ENCODE measurements around the gene ABHD1.
"Not testable (repeated sequence)": the region's sequence is repeated elsewhere in the genome, so short reads cannot be mapped to it uniquely, and the experiment has no call there.

The ABHD1 gene

DNA sequence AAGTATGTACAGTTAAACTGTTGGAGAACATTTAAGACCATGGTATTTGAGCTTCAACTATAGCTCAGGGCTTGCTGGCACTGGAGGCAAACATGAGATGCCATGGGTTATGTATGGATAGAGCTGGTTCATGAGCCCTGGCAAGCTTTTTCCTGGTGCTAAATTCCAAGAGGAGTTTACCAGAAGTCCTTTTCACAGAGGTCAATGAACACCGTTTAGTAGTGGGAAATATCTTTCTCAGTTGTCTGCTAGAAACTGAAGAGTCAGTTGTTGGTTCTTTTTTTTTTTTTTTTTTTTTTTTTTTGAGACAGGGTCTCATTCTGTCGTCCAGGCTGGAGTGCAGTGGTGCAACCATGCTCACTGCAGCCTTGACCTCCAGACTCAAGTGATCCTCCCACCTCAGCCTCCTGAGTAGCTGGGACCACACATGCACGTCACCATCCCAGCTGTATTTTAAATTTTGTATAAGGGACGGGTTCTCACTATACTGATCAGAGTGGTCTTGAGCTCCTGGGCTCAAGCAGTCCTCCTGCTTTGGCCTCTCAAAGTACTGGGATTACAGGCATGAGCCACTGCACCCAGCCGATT, 35.7 kb upstream of the ABHD1 start:
- no peak for DNase-seq

DNA sequence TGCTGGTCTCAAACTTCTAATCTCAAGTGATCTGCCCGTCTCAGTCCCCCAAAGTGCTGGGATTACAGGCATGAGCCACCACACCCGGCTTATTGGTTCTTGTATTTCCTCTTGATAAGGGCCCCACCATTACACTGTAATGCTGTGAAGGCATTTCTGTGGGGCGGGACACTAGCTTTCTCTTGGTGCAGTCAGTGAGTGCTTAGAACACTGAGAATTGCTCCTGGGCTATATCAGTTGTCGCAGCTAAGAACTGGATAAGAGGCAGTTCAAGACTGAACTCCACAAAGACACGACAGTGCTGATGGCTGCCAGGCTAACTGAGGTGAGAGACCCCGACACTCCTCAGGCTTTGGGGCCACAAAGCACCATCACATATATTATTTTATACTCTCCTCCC, 35.0 kb upstream of the ABHD1 start:
- DNase-seq, result no peak

DNA sequence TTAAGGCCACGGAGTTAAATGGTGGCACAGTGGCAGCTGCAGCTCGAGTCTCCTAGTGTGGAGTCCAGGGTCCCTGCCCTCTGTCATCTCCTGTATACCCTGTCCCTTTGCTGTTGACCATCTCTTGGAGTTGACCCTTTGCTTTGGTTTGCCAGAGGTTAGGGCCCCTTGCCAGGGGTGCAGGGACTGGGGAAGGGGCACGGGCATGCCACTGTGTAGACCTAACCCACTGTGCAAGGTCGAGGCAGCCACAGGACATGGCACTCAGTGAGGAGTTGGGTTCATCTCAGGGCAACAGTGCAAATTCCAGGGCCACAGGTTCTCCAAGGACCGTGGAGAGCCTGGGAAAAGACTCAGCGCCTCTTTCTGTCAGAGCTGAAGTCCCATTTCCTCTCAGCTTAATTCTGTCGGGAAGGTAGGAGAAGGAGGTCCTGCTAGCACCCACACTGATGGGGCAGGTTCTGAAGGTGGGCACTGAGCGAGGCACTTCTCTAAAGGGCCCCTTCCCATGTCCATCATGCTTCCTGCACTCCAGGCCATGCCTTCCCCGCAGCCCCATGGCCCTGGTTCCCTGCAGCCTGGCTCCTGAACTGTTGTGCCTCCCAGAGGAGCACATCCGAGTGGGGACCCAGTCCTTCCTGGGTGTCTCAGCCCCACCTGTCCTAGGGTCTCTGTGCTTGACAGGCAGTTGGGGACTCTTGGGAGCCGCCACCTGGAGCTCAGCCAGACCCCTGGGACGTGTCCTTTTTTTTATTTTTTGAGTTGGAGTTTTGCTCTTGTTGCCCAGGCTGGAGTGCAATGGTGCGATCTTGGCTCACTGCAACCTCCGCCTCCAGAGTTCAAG, 34.3 kb upstream of the ABHD1 start:
- no peak for DNase-seq

DNA sequence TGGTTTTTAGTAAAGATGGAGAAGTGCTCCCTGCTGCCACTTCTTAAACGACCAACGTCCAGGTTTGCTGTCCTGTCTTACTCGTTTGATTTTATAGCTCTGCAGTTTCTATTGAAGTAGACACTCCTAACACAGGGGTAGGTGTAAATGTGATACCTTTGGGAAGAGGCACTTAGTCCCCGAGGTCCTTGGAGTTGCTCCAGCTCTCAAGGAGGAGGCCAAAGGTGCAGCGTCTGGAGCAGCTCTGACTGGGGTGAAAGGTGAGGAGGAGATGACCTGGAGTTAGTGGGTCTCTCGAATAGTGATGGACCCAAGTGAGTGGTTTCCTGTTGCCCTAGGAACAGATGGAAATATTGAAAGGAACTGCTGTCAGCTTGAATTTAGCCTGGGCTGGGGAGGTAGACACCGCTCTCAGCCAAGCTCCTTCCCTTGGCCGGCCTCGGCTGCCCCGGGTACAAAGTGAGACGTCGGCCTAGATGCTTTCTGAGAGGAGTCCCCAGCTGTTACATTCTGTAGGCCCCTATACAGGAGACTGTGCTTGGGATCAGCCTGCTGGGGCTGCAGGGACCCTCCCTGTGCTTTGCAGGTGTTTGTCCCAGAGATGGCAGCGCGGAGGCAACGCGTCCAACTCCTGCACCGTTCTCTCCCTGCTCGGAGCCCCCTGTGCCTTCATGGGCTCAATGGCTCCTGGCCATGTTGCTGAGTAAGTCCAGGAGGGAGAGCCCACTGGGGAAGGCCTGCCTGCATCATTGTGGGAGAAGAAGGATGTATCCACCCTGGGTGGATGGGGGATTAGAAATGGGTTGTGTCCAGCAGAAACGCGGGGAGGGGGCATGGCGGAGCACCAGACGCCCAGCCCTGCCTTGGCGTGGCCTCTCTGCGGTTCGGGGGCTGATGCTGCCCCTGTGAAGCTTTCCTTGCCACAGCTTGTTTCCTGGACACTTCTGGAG, 31.6 kb upstream of the ABHD1 start:
- no peak for DNase-seq

DNA sequence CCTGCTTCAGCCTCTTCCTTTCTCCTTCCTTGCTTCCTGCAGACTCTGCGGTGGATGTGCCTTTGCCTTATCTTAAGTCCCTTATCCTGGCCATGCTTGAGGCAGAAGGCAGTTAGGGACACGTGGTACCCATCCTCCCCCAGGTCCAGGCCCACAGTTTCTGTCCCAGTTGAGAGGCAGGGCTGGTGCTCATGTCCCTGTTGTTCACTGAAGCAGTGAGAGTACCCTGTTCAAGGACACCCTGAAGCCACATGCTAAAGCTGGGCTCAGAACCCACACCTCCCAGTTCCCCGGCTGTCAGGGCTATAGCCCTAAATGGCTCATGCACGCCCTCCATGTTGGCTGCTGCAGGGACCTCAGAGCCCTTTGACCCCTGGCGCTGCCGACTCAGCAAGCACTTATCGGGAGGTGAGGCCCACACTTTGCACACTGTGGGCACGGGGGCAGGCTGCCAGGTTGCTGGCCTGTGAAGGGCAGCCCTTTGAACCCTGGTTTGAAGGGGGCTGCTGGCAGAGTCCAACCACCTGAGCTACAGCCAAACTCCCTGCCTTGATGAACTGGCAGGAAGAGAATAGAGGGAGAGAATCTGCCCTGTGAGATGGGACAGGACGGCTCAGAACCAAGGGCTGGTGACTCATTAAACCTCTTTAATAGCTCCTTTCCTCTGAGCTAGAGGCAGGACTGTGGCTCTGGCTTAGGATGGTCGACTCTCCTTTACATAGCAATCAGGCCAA, 30.8 kb upstream of the ABHD1 start:
- DNase-seq, result no peak

DNA sequence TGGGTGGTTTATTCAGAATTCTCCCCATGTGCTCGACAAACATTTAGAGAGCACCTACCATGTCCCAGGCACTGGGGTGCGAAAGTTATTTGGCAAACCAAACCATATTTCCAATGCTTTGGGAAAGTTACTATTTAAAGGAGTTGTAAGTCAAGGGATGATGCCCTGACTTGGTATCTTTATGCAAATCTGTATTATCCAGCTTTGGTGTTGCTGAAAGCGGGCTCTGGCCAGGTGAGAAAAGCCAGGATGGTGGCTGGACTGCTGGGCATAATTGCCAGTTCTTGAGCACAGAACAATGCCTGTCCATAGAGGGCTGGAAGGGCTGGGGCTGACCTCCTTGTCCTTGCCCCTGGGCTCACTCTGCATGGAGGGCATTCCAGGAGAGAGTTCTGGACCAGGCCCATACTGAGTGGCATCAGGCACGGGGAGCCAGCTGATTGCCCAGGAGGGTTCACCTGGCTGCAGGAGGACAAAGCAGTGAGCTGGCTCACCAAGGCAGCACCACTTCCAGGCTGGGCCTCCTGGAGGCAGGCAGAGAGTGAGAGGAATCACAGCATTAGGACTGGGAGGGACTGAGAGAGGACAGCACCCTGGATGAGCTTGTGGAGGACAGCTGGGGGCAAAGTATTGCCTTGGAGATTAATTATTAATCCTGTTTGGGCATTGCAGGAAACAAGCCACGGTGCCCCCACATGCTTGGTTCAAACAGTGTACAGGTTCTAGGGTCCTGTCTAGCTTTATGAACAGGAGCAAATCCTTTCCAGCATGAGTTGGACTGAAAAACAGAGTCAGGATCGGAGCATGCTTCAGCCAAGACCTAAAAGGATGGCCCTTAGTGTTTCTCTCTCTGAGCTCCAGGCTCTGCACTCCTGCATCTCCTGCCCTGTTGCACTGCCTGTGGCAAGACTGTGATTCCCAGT, 29.9 kb upstream of the ABHD1 start:
- DNase-seq, result no peak

DNA sequence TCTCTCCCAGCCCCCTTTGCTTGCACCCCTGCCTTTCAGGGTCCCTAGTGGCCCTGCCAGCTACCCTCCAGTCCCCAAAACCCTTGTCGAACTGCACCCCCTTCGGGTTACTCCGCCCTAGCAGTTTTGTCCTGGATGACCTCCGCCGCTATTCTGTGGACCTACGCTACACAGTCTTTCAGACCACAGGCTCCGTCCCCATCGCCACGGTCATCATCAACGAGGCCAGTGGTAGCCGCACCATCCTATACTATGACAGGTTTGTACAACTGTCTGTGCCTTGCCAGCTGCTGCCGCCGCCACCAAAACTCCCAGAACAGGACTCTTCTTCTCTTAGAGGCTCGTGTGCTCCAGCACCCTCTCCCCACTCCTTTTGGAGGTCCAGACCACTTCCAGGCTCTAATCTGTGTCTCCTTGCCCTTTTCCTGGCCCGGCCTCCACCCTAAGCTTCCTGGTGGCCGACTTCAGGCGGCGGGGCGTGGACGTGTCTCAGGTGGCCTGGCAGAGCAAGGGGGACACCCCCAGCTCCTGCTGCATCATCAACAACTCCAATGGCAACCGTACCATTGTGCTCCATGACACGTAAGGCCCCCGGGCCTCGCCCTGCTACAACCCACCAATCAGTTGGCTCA, 29.1 kb upstream of the ABHD1 start:
- DNase-seq, result no peak

DNA sequence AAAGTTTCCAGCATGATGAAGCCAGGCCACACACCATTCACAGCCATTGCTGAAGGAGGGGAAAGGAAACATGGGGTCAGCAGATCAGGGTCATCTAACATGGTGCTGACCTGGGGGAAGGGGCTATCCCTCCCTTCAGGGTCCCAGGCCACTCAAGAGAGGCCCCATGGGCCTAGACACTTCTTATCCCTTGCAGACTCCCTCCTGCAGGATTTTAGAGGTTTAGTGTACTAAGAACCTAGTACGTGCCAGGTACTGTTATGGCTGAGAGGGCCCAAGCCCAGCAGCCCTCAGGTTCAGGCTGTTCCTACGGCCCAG, 28.2 kb upstream of the ABHD1 start:
- no peak for DNase-seq

DNA sequence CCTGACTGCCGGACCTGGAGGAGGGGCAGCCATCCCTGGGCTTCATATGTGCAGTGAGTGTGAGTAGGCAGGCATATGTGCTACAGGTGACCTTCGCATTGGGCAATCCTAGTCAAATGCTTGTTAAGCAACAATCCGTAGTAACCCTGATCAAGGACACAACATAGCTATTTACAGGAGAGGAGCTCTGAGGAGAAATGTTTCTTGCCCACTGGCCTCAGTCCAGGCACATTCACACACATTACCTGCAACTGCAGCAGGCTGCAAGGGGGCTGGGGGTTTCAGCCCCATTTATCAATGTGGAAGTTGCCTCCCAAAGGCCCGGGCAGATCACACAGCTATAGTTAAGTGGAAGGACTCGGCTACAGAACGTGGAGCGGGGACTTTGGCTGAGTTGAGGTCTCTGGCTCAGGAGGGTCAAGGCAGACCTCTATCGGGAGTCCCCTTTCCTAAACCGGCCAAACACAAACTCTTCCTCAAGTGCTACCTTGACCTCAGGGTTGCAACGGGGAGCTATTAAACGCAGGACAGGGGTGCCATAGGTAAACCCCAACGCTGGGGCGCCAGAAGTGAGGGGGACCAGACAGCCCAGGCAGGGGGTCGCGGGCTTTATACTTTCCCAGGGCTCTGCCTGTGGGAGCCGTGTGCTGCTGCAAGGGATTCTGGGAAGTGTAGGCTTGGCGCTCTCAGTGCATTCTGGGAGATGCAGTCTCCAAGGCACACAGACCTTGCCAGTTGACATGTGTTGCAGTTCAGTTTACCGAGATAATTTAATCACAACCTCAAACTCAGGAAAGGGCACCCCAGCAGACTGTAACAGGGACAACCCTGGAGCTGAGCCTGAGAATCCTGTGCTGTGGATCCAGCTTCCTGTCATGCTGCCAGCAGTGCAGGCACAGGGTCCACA, 27.6 kb upstream of the ABHD1 start:
- DNase-seq, result peak; percentile 53 to 58

DNA sequence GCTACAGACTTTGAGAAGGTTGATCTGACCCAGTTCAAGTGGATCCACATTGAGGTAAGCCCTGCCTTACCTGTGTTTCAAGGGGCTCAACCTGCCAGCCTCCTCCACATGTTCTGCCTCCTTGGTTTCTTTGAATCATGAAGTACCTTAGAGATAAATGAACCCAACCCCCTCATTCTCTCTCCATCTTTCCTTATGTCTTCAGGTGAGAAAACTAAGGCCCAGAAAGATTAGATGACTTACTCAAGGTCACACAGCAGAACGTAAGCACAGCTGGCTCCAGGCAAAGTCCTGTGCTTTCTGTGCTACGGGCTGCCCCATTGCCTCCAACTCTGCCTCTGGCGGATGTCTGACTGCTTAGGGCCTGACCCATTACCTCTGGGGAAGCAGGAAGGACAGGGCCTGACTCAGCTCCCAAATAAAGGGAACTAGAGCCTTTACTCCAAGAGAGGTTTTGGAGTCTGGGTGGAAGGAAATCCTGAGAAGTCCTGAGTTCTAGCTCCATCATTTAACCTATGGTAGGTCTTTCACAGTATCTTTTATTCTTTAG, 26.8 kb upstream of the ABHD1 start:
- DNase-seq, result peak in 1 of 2 donors; percentile 15

DNA sequence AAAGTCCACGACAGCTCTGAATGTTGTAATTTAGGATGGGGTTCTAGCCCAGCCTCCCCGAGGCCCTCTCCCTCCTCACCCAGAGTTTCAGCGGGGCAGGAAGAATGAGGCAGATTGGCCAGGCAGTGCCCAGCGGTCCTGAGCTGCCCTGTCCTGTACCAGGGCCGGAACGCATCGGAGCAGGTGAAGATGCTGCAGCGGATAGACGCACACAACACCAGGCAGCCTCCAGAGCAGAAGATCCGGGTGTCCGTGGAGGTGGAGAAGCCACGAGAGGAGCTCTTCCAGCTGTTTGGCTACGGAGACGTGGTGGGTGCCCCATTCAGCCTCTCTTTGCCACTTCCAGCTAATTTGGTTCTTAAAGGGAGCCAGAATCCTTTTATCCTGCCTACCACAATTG, 26.3 kb upstream of the ABHD1 start:
- no peak for DNase-seq

DNA sequence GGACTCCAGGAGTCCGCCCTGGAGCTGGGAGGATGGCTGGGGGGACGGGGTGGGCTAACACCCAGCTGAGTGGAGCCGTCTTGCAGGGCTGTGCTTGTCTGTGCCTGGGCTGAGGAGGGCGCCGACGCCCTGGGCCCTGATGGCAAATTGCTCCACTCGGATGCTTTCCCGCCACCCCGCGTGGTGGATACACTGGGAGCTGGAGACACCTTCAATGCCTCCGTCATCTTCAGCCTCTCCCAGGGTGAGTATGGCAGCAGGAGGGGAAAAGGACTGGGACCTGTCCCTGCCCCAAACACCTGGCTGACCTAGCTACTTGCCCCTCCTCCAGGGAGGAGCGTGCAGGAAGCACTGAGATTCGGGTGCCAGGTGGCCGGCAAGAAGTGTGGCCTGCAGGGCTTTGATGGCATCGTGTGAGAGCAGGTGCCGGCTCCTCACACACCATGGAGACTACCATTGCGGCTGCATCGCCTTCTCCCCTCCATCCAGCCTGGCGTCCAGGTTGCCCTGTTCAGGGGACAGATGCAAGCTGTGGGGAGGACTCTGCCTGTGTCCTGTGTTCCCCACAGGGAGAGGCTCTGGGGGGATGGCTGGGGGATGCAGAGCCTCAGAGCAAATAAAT, 24.2 kb upstream of the ABHD1 start:
- DNase-seq, result no peak

DNA sequence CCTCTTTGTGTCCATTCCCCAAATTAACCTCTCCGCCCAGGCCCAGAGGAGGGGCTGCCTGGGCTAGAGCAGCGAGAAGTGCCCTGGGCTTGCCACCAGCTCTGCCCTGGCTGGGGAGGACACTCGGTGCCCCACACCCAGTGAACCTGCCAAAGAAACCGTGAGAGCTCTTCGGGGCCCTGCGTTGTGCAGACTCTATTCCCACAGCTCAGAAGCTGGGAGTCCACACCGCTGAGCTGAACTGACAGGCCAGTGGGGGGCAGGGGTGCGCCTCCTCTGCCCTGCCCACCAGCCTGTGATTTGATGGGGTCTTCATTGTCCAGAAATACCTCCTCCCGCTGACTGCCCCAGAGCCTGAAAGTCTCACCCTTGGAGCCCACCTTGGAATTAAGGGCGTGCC, 23.6 kb upstream of the ABHD1 start:
- no peak for DNase-seq

DNA sequence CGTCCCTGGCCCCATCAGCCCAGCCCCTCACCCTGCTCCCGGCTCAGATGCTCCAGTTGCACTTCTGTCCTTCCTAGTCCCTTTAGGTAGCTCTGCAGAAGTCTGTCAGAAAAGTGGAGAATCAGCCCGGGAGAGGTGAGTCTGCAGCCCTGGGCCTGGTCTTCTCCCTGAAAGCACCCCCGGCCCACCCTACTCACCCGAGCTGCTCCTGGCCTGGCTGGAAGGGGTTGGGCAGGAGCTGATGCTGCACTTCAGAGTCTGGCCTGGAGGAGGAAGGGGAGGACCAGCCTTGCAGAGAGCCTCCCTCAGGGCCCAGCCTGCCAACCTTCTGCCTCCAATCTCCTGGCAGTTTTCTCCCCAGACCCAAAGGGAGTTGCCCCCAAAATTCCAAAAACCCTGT, 21.3 kb upstream of the ABHD1 start:
- DNase-seq, result no peak

DNA sequence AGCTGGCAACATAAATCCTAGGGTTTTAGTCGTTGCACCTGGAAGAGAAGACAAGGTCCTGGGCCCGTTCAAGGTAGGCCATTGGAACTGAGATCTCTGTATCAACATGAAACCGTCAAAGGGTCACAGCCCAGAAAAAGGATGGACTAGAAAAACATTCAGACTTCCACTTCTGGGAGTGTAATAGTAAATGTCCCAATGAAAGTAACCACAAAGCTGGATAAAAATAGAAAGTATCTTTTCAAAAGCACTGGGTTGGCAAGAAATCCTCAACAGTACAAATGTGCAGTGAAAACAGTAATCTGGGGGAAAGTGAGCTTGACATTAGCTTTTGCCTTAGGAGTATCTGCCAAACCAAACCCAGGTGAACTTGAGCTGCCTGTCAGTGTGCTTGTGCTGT, 17.6 kb upstream of the ABHD1 start:
- no peak for DNase-seq

DNA sequence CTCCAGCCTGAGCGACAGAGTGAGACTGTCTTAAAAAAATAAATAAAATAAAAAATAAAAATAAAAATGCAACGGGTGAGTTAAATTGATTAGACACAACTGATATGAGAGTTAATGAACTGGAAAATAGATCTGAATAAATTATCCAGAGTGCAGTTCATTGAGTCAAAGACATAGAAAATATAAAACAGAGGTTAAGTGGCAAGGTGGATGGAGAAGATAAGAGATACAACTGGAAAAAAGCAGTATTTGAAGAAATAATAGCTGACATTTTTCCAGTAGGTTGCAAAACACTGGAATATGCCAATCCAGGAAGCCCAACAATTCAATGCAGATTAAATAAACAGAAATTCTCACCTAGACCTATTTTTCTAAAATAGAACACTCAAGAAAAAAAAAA, 15.4 kb upstream of the ABHD1 start:
- DNase-seq, result no peak

DNA sequence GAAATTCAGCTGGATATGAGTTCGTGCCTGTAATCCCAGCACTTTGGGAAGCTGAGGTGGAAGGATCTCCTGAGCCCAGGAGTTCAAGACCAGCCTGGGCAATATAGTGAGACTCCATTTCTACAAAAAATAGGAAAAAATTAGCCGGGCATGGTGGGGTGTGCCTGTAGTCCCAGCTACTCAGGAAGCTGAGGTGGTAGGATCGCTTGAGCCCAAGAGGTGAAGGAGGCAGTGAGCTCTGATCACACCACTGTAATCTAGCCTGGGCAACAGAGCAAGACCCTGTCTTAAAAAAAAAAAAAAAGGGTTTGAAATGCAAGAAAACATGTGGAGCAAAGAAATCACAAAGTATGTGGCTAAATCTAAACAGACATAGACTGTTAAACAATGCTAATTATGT, 14.5 kb upstream of the ABHD1 start:
- DNase-seq, result no peak

DNA sequence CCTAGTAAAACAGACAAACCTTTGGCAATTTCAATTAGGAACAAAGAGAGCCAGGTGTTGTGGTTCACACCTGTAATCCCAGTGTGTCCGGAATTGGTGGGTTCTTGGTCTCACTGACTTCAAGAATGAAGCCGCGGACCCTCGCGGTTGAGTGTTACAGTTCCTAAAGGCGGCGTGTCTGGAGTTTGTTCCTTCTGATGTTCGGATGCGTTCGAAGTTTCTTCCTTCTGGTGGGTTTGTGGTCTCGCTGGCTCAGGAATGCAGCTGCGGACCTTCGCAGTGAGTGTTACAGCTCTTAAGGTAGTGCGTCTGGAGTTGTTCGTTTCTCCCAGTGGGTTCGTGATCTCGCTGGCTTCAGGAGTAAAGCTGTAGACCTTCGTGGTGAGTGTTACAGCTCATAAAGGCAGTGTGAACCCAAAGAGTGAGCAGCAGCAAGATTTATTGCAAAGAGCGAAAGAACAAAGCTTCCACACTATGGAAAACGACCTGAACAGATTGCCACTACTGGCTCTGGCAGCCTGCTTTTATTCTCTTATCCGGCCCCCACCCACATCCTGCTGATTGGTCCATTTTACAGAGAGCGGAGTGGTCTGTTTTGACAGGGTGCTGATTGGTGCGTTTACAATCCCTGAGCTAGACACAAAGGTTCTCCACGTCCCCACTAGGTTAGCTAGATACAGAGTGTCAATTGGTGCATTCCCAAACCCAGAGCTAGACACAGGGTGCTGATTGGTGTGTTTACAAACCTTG, 12.8 kb upstream of the ABHD1 start:
- DNase-seq, result not testable (repeated sequence)

Measured in CD4-positive, alpha-beta T cell treated with Interleukin-1 beta for 1 hour (primary cell).